GM12864 (cell line): ENCODE results near the gene IREB2.

ENCODE experiments used
- DNase-seq: peaks from one replicate; pipeline ENCODE4 v3.0.0-alpha.2; 2011; ENCODE audit warnings: low read depth
- H3K4me3 ChIP-seq: 2 replicates; pipeline ENCODE4 v1.5.1; 2011; ENCODE audit warnings: mild to moderate bottlenecking, low read depth, low read length, control low read depth
- CTCF ChIP-seq: IDR thresholded peaks from 2 replicates; pipeline ENCODE4 v1.5.1; 2011; ENCODE audit warnings: low read depth, mild to moderate bottlenecking, moderate library complexity, low read length, control low read depth, inconsistent platforms; ENCODE audit errors: missing control alignments

The IREB2 gene

GRCh38 chr15:78469031-78469430, 31.0 kb downstream of the IREB2 start:
- DNase-seq = no peak
- no peak overlapping the region for H3K4me3 ChIP-seq
- TF ChIP-seq CTCF = no peak

GRCh38 chr15:78477295-78477694, 39.3 kb downstream of the IREB2 start:
- no peak for DNase-seq
- TF ChIP-seq CTCF = no peak

GRCh38 chr15:78479650-78480049, 41.6 kb downstream of the IREB2 start:
- no peak overlapping the region for H3K4me3 ChIP-seq
- no peak for DNase-seq
- TF ChIP-seq CTCF = no peak

More at GRCh38 chr15:78477295-78477694, 39.3 kb downstream of the IREB2 start:
- no peak overlapping the region for H3K4me3 ChIP-seq

GRCh38 chr15:78481917-78482316, 43.9 kb downstream of the IREB2 start:
- H3K4me3 ChIP-seq = no peak overlapping the region
- DNase-seq = no peak
- no peak for TF ChIP-seq CTCF

GRCh38 chr15:78492872-78493271, 54.9 kb downstream of the IREB2 start:
- no peak overlapping the region for H3K4me3 ChIP-seq
- no peak for DNase-seq
- TF ChIP-seq CTCF = no peak

GRCh38 chr15:78501857-78502256, 63.8 kb downstream of the IREB2 start:
- TF ChIP-seq CTCF = no peak
- H3K4me3 ChIP-seq = no peak overlapping the region
- no peak for DNase-seq

- DNase-seq = no peak
- no peak for TF ChIP-seq CTCF
- no peak overlapping the region for H3K4me3 ChIP-seq
Observed at GRCh38 chr15:78502641-78503040, 64.6 kb downstream of the IREB2 start.
